ENCODE measurements around the gene SETDB1. TPM values are rescaled to one million over a fixed set of nuclear protein-coding genes. Genes with fewer than 3 reads are reported as not detected.
A peak's percentile ranks its signal among the peaks of the same experiment; 100 is the strongest.

Gene SETDB1
- total RNA-seq, 1 donor from 2014 or later, result 16.2 TPM

- ATAC-seq (no peak), DNase-seq (ENCODE audit: missing footprints) (no peak)
- intact Hi-C loops (cut with DNase I), result loop anchor here (5.0 kb wide), 2 partner anchors 44 to 94 kb away; partner anchors contain the start of genes ARNT and SETDB1
Observed at GRCh38 chr1:150971583-150972416, 45.6 kb downstream of the SETDB1 start.

- DNase-seq (ENCODE audit: missing footprints), result no peak
- no peak for ATAC-seq
- intact Hi-C loops (cut with DNase I), result loop anchor here (5.0 kb wide), 2 partner anchors 45 to 95 kb away; partner anchors contain the start of genes ARNT and SETDB1
Observed at GRCh38 chr1:150972417-150972940, 46.3 kb downstream of the SETDB1 start.

DNA sequence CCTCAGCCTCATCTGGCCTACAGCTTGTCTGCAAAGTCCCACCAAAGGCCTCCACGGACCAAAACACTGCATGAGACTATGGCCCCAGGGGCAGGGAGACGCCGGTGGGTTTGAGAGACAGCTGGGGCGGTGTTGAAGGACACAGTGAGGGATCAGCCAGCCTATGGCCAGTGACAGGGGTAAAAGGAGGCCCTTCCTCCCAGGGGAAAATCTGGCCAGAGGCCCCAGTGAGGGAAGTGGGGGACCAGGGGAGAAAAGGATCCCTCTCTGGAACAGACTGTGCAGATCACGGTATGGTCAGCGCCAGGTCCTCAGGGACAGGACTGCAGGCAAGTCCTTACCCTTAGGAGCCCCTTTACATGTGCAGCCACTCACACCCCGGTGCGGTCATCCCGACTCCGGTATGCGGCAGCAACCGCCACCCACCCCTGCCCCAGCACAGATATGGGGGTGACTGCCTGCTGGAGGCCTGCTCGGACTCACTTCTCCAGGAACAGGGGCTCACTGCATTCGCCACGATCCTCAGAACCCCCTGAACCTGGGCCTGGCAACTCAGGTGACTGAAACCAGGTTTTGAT, 47.2 kb downstream of the SETDB1 start:
- DNase-seq (ENCODE audit: missing footprints), result no peak
- no peak for ATAC-seq
- intact Hi-C loops (cut with DNase I), result loop anchor here (5.0 kb wide), 2 partner anchors 46 to 96 kb away; partner anchors contain the start of genes ARNT and SETDB1

DNA sequence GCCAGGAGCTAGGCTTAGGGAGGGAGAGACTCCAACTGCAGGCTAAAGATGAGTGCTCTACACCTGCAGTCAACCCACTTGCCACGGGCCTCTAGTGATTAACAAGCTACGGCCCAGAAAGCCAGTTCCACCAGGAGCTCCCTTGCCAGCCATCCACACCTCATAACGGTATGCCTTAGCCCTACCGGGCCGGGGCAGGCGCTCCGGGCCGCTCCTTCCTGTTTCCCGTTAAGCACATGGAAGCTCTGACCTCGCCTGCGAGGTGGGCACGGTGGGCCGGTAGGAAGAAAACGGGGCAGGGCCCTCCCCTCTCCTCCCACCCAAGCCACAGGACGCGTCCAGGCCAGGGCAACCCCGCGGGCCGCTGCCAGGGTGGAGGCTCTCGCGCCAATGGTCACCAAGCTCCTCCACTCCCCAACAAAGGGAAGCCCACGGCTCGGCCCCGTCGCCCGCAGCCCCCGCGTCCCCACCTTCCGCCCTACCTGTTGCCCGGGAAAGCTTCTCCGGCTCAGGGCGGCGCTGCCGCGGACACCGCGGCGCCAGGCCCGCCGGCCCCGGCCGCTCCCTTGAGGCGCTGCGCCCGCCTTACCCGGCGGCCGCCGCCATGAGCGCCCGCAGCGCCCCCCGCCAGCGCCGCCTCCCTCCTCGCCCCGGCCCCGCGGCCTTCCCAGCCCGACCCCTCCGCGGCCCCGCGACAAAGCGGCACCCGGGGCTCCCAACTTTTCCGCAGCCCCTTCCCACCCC, 47.8 kb downstream of the SETDB1 start:
- DNase-seq (ENCODE audit: missing footprints) (peak; percentile 77), ATAC-seq (peak; percentile 2)
- intact Hi-C loops (cut with DNase I), result loop anchor here (2.0 to 5.0 kb wide), 3 partner anchors 33 to 97 kb away; partner anchors contain the start of genes ARNT, MINDY1 and SETDB1

DNA sequence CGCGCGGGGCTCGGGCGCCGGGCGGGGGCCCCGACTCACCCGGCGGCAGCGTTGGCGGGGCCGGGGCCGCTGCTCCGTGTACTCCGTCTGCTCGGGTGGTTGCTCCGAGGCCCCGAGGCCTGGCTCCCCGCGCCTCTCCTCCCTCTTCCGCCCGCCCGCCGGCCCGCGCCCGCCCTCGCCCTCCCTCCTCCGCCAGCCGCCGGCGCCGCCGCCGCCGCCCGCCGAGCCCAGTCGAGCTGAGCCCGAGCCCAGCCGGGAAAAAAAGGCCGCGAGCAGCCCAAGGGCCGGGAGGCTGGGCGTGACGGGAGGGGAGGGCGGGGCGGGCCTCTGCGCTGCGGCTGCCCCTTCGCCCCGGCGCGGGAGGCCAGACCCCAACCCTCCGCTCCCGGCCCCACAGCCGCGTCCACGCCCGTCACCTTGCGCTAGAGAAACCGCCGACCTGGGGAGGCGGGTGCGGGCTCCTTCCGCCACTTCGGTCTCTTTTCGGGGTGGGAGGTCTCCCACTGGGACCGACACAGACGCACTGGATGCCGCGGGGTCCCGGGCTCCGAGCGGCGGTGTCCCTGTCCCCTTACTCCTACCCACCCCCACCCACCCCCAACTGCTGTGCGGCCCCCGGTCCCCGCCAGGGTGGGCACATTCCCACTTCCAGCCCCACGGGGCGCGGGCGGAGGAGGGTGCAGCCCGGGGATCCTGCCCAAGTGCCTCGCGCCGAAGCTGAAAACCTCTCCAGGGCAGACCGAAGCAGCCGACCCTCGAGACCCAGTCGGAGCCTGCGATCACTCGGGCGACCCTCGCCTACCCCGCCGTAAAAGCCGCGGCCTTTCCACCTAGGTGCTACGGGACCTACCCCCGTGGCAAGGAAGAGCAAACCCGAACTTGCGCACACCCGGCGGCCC, 48.7 kb downstream of the SETDB1 start, which contains the start of gene CERS2:
TSS of gene CERS2 (minus strand) at position 256 of the 899 bp plus-strand sequence. CDS start 5,745 bp downstream, outside the sequence.
- peak; percentile 73 for ATAC-seq
- peak; percentile 92 for DNase-seq (ENCODE audit: missing footprints)
- intact Hi-C loops (cut with DNase I), result loop anchor here (2.0 to 5.0 kb wide), 4 partner anchors 32 to 718 kb away; partner anchors contain the start of genes ARNT, CA14, MINDY1 and SETDB1

DNA sequence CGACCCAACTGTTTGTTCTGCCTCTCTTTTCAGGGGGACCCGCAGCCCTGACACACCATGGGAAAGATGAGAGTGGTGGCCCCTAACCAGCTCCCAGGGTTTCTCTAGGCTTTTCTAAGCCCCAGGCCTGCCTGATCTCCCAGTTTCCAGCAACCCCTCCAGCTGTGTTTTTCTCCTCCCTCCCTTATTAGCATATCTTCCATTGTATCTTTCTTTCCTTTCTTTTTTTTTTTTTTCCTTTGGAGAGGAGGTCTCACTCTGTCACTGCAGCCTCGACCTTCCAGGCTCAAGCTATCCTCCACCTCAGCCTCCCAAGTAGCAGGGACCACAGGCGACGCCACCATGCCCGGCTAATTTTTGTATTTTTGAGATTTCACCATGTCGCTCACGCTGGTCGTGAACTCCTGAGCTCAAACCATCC, 50.2 kb downstream of the SETDB1 start:
- no peak for ATAC-seq
- intact Hi-C loops (cut with DNase I), result loop anchor here (5.0 kb wide), 1 partner anchor 719 kb away; the partner anchor contains the start of gene CA14

GRCh38 chr1:150976879-150977694, 50.9 kb downstream of the SETDB1 start:
- DNase-seq (ENCODE audit: missing footprints) (peak; percentile 93), ATAC-seq (peak; percentile 59)
- intact Hi-C loops (cut with DNase I), result loop anchor here (5.0 kb wide), 1 partner anchor 720 kb away; the partner anchor contains the start of gene CA14

More for the DNA sequence above, 50.2 kb downstream of the SETDB1 start:
- no peak for DNase-seq (ENCODE audit: missing footprints)

DNA sequence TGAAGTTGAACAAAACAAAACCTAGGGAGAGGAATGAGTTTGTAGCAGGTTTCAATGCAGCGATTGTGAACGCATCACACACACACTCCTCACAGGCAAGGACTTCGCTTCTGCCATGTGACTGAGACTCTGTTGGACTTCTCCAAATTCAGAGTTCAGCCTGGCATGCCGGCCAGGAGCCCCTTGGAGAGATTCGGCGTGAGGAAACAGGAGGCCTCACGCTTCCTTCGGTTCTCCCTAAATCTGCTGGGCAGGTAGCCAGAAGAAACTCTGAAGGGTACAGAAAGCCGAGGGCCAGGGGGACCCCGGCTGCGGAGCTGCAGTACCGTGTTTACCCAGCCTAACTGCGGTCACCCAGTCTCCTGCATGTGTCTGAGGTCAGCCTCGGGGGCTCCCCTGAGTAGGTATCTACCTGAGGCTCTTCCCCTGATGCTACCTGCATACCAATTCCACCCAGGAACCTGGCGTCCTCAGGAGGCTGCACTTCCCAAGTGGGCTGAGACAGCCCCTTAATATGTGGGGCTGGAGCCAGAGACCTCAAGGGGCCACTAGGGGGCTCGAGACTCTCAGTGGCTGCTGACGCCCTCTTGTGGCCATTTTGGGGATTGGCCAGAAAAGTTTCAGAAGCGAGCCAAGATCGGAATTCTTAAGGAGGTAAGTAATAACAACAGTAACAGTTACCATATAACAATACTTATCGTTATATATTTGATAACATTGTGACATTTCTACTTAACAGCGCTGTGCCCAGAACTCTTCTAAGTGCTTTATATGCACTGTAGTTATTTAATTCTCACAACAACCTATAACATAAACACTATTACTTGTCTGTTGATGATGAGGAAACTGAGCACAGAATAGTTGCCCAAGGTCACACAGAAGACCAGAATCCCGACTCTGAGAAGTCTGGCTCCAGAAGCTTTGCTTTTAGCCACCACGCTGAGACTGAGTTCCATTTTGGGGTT, 53.2 kb downstream of the SETDB1 start:
- DNase-seq (ENCODE audit: missing footprints) (peak; percentile 91), ATAC-seq (peak; percentile 42)
- intact Hi-C loops (cut with DNase I), result loop anchor here (5.0 kb wide), 1 partner anchor 722 kb away; the partner anchor contains the start of gene CA14

DNA sequence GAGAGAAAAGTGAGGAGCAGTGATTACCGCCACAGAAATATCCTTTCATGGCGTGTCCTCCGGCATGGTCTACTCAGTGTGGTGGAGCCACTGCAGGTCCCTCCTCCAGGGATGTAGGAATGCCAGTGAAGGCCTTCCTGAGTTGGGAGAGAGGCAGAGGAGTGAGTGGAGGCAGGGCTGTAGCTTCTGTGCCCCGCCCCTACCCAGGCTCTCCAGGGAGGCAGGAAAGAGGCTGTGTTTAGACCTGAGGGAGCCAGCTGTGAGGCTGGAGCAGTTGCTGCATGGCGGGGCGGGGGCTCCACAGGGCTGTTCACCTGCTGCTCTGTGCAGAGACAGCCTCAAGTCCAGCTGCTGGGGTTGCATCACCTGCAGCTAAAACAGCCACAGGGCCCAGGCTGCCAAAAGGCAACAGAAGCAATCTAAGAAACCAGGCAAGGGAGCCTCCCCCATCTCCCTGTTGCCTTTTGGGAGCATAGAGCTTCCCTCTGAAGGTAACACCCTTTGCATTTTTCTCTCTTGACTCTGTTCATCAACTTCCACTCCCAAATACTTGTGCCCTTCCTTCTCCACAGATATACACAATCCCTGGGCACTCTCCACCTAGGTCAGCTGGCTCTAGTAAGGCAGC, 55.1 kb downstream of the SETDB1 start:
- ATAC-seq (no peak), DNase-seq (ENCODE audit: missing footprints) (no peak)
- intact Hi-C loops (cut with DNase I), result no loop called here

DNA sequence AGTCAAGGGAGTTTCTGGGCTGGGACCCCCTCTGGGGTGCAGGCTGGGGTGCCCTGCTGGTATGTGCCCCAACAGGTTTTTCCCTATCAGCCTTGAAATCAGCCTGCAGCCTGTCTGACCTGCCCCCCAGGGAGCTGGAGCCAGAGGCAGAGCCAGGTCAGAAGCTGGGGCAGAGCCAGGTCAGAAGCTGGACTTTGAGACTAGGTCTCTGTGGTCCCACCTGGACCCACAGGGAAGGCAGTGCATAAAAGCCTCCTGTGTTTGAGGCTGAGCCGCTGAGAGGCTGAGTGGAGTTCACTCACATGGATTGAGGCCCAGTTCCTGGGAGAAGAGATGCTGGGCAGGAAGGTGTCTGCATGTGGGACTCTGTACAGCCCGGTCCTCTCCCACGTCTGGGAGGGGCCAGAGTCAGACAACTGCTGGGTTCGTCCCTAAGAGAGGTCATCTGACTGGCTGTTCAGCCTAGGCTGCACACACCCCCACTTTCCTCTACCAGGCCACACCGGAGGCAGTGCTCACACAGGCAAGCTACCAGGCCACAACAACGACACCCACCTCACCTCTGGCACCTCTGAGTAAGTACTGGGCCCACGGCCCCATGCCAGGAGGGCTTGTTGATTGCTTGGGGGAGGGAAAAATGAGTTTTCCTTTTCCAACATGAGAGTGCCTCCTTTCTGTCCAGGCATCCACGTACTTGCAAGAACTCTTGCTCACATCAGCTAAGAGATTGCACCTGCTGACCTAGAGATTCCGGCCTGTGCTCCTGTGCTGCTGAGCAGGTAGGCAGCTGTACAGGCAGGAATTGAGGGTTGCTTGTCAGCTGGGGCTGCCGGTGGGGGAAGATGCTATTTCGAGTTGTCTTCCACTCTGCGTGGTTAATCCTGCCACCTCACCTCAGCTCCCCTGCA, 55.9 kb downstream of the SETDB1 start, which contains the start of gene ANXA9:
TSS of gene ANXA9 (plus strand) at position 488 of the 908 bp plus-strand sequence. CDS start 814 bp downstream, outside the sequence.
- DNase-seq (ENCODE audit: missing footprints) (no peak), ATAC-seq (no peak)
- intact Hi-C loops (cut with DNase I), result no loop called here

- no peak for DNase-seq (ENCODE audit: missing footprints)
- no peak for ATAC-seq
- intact Hi-C loops (cut with DNase I), result no loop called here
Observed at GRCh38 chr1:150985179-150985825, 59.1 kb downstream of the SETDB1 start.

GRCh38 chr1:150987924-150988323, 61.8 kb downstream of the SETDB1 start:
- ATAC-seq (no peak), DNase-seq (ENCODE audit: missing footprints) (no peak)
- intact Hi-C loops (cut with DNase I), result no loop called here

GRCh38 chr1:150992626-150993025, 66.5 kb downstream of the SETDB1 start:
- intact Hi-C loops (cut with DNase I), result no loop called here
- DNase-seq (ENCODE audit: missing footprints), result no peak
- ATAC-seq, result no peak

DNA sequence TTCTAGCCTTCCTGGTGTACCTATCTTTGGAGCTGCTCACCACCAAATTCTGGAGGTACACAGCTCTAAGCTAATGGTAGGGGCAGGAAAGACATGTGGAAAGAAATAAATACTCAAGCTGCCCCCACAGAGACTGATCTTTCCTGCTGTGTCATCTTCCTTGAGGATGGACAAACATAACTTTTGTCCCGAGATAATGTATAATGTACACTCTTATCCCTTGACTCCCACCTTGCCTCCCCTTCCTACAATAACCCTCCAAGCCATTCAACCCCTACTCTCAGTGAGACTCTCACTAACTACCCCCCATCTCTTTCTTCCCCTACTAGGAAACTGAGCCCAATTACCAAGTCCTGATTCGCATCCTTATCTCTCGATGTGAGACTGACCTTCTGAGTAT, 68.1 kb downstream of the SETDB1 start:
- no peak for ATAC-seq
- intact Hi-C loops (cut with DNase I), result no loop called here
- DNase-seq (ENCODE audit: missing footprints), result no peak
